Epithelial cell of esophagus (primary cell): ENCODE measurements around the gene FOXP4.
A peak's percentile ranks its signal among the peaks of the same experiment; 100 is the strongest.

Experiments
- DNase-seq: peaks from one replicate; pipeline ENCODE4 v3.0.0; 2010; ENCODE audit warnings: low read depth
- H3K4me3 ChIP-seq: 2 replicates; pipeline ENCODE4 v1.5.1; 2011; ENCODE audit warnings: mild to moderate bottlenecking, low read length, control low read depth
- CTCF ChIP-seq: IDR thresholded peaks from 2 replicates; pipeline ENCODE4 v1.5.1; 2011; ENCODE audit warnings: low read depth, mild to moderate bottlenecking, low read length, control low read depth, inconsistent platforms; ENCODE audit not compliant: insufficient read depth; ENCODE audit errors: missing control alignments

The FOXP4 gene

GRCh38 chr6:41511443-41512060, 34.6 kb upstream of the FOXP4 start:
- no peak for TF ChIP-seq CTCF
- no peak for DNase-seq

DNA sequence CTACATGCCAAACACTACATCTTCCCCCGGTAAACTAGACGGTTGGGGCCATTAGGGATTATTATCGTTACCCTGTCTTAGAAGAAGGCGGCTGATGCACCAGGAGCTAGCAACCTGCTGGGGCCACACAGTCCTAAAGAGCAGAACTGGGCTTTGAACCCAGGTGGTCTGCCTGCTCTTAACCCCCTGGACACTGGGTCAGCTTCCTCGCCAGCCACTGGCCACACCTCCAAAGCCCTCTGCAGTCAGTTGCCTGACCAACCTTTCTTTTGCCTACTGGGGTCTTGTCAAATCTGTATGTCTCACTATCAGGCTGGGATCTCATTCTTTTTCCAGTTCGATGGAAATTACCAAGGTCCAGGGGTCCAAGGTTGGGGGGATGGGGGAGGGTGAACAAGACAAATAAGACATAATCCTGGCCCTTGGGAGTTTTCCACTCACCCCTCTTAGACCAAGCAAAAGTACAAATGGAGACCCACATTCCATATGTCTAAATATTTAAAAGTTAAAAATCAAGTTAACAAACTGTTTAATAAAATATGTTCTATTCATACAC, 34.0 kb upstream of the FOXP4 start:
- no peak for TF ChIP-seq CTCF
- no peak overlapping the region for H3K4me3 ChIP-seq
- DNase-seq = no peak

More at GRCh38 chr6:41511443-41512060, 34.6 kb upstream of the FOXP4 start:
- no peak overlapping the region for H3K4me3 ChIP-seq

DNA sequence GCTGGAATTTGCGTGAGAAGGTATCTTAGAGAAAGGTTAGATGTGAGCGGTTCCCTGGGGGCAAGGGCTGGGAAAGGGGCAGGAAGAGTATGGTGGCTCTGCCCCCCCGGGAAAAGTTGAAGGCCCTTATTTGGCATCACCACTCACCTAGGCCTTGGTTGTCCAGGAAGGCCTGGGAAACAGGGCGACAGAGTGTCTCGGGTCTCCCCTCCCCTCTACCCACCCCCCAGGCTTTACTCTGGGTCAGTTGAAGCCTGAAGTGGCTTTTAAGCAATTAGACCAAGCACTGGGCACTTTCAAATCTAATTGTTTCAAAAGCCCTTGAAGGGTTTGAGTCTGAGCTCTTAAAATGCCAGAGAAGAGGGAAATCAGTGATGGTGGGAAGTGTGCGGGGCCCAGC, 30.2 kb upstream of the FOXP4 start:
- DNase-seq = no peak
- no peak for TF ChIP-seq CTCF
- no peak overlapping the region for H3K4me3 ChIP-seq

- peak; percentile 32 for DNase-seq
- TF ChIP-seq CTCF = no peak
- no peak overlapping the region for H3K4me3 ChIP-seq
Measured at GRCh38 chr6:41518118-41518517, 28.1 kb upstream of the FOXP4 start.

- TF ChIP-seq CTCF = no peak
- no peak for DNase-seq
- no peak overlapping the region for H3K4me3 ChIP-seq
Measured at GRCh38 chr6:41519305-41519744, 26.9 kb upstream of the FOXP4 start.

DNA sequence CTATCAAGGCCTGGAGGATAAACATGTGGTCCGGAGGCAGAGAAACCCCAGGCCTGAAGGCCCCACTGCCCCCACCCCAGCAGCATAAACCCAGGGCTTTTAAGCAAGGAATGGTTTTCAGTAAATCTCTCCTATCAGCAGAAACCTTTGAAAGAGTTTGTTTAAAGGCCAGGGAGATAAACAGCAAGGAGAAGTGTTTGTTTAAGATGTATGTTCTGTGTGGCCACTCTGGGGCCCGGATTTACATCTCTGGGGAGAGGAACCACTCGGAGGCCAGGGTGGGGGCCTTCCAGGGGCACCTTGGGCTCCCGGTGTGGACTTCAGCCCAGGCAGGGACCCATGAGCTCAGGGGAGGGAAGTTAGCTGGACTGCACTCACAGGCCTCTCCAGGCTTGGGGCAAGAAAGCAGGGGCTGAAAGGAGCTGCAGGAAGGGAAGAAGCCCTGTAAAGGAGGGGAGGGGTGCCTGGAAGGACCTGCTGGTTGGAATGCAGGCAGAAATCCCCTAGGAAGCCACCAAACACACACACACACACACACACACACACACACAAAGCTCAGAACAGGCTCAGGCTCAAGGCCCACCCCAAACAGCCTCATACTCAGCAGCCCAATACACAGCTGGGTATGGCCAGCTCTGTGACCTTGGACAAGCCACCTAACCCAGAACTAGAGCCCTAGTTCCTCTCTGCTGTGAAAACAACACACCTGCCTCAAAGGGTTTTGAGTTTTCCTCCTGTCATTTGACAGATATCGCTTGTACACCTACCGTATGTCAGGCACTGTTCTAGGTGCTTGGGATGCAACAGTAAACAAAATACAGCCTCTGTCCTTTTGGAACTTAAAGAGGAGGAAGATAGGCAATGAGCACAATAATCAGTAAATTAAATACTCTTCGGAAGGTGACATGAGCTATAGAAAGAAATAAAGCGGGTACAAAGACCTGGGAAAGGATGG, 26.2 kb upstream of the FOXP4 start:
- H3K4me3 ChIP-seq = no peak overlapping the region
- DNase-seq = no peak
- TF ChIP-seq CTCF = no peak
